Suppressor macrophage treated with lipopolysaccharide for 1 hour (primary cell): ENCODE results near the gene OTOP2.
A peak's percentile ranks its signal among the peaks of the same experiment; 100 is the strongest.
"Not testable (repeated sequence)": the region's sequence is repeated elsewhere in the genome, so short reads cannot be mapped to it uniquely, and the experiment has no call there.

Source experiments
- DNase-seq, 3 donors: peaks; one replicate each; pipeline ENCODE4 v3.0.0-alpha.2; 2020 to 2022

Gene OTOP2

GRCh38 chr17:74953134-74953687 lies 29.1 kb downstream of the OTOP2 start:
- DNase-seq, result no peak

DNA sequence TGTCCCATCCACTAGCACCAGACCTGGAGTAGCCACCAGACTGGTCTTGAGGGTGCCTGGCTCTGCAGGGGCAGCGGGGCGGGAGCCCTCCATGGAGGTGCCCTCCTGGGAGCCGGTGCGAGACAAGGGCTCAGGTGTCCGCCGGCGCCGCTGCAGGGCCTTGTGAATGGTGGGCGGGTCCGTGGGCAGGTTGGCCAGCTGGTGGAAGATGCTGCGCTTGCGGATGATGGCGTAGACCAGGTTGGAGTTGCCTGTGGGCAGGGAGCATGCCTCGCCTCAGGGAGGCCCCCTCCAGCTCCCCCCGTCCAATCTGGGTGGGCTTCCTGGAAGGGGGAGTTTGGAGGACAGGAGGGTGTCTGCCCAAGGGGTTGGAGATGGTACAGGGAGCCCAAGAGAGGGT lies 30.0 kb downstream of the OTOP2 start:
- DNase-seq, result no peak

GRCh38 chr17:74954665-74955421 lies 30.8 kb downstream of the OTOP2 start:
- DNase-seq, result peak in 1 of 3 donors; percentile 32

DNA sequence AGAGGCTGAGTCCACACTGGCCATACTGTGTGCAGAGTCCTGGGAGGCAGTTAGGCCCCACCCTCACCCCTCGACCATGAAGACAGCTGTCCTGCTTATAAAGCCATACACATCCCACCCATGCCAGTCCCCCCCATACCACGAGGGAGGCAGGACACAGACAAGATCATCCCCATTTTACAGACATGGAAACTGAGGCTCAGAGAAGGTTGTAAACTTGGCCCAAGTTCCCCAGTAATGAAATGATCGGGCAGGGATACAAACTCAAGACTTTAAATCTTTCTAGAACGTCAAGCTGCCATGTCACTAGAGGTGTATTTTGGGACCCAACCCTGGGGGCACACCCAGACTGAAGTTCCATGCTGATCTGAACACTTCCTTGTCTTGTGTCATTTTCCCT lies 32.0 kb downstream of the OTOP2 start:
- no peak for DNase-seq

DNA sequence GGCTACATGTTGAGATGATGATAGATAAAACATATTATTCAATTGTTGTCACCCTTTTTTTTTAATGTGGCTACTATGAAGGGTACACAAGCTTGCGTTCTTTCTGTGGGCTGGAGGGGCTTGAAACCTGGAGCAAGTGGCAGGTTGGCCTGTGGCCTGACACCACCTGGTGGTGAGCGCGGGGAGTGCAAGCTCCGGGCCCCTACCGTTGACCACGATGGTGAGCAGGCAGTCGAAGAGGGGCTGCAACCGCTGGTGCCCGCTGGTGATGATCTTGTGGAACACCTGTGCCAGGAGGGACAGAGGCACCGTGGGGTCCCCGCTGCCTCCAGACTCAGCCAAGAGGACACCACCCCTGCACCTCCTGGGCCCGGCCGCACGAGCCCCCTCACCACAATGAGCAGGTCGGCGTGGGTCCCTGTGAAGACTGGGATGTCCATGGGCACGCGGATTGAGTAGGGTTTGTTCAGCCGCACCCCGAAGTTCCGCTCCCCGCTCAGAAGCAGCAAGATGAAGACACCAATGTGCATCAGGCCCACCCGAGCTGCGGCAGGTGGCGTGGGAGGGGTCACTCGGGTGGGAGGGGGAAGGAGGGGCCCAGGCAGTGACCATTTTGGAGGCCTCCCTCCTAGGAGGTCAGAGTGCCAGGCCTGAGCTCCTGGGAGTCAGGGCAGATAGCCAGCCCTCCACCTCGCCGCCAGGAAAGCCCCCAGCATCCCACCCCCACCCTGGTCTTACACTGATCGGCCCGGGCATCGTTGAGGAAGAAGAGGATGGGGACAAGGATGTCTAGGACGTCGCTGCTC lies 34.1 kb downstream of the OTOP2 start:
- DNase-seq, result peak; percentile 77 to 88 (median 81)

DNA sequence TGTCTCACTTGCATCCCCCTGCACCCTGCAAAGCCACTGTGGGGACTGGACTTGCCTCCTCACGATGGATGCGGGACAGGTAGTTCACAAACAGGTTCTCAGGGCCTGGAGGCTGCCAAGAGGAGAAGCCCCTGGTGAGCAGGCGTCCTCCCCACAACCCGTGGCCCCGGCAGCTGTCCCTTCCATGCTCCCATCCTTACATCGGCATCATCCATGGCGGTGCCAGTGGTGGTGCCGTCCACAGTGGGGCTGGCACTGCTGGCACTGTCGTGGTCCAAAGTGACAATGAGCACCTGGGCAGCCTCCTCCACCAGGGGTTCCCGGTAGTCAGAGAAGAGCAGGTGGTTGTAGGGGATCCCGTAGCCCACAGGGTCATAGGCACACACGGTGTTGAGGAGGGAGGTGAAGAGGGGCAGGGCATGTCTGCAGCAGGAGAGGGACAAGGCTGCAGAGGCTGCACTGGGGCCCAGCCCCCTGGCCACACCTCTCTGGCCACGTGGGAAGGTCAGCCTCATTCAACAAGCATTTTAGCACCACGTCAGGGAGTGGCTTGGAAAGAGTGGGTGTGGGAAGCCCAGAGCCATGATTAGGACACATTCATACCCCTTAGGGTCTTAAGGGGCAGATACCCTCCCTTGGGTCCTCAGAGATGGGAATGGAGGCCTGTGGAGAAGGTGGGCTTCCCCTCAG lies 35.9 kb downstream of the OTOP2 start:
- peak in 2 of 3 donors; percentile 31 to 33 for DNase-seq

GRCh38 chr17:74960570-74961342 lies 36.7 kb downstream of the OTOP2 start:
- DNase-seq, result peak; percentile 36 to 69 (median 37)

DNA sequence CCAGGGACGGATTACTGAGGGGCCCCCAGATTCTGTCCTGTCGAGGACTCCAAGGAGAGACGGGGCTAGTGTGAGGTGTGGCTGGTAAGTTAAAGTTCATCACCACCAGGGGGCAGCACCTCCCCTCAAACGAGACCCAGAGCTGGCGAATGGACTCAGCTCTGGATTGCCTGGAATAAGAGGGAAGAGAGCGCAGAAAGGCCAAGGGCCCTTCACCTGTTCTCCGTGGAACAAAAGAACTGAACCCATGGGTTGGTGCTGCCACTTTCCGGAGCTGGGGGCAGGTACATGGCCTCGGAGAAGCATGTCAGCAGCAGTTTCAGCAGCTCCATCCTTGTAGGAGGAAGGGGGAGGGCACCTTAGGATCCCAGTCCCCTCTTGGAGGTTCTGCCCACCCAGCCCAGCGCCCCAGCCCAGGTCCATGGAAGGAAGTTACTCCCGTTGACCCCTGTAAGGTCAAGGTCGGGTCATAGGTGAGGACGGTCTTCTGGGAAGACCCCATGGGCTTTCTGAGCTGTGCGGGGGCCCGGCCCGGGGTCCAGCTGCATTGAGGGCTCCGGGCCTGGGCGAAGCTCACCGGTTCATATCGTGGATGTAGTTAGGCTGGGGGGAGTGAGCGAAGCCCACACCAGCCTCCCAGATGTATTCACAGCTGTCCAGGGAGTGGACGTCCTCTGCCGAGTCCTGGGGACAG lies 37.7 kb downstream of the OTOP2 start:
- peak; percentile 86 to 95 (median 94) for DNase-seq

GRCh38 chr17:74962622-74963394 lies 38.7 kb downstream of the OTOP2 start:
- DNase-seq, result no peak

- no peak for DNase-seq
Measured at GRCh38 chr17:74963656-74964055, 39.6 kb downstream of the OTOP2 start.

DNA sequence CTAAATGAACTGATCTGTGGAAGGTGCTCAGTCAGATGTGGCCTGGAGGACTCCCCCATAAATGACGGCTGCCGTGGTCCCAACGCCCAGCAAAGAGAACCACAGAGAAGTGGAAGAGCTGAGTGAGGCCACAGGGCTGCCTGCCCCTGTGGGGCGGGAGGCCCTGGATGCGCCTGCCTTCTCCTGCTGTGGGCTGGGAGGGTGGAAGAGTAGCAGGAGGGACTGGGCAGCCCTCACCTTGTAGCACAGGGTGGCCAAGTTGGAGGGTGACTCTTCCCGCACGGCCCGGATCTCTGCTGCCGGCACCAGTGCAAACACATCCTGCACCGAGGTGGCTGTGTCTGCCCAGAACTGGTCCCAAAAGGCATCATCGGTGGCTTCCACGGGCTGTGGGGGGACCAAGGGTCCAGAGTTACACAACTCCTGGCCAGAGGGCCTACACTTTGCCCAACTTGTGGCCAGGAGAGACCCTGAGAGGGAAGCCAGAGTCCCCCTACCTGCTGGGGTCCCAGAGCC lies 40.2 kb downstream of the OTOP2 start:
- no peak for DNase-seq

DNA sequence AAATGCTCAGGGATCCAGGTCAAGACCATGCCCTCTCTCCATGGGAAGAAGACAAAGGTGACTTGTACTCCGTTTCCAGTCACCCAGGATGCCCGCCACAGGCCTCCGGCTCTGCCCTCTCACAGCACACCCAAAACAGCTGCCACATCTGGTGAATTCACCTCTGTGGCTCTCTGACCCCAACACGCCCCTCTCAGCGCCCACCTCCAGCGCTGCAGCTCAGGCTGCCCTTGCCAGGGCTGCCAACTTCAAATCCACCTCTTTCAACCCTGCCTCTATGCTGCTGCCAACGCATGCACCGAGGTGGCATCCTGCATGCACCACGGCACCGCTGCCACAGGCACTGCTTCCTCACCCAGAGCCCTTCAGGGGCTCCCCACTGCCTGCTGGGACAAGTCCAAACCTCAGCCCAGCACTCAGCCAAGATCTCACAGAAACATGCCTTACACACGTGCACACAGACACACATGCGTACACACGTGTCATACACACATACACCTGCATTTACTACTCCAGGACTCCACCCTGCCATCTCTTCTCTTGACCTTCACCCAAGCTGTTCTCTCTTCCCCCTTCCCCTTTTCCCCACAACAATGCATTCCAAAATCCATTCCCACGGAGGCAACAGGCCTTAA lies 41.0 kb downstream of the OTOP2 start:
- DNase-seq, result no peak

DNA sequence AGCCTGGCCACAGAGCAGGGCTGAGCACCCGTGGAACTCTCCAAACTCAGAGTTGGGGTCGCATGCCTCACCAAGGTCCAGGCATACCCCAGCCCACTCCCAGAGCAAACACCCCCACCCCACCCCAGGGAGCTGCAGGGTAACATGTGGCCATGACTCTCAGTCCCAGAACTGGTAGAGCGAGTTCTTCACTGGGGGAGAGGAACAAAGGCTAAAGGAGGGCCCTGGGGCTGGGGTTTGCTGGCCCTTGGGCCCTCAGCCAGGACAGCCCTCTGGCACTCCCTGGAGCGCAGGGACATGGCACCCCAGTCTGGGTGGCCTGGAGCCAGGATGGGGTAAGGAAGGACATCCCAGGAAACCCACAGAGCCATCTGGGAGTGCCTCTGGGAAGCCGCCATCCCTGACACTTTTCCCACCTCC lies 44.3 kb downstream of the OTOP2 start:
- no peak for DNase-seq

DNA sequence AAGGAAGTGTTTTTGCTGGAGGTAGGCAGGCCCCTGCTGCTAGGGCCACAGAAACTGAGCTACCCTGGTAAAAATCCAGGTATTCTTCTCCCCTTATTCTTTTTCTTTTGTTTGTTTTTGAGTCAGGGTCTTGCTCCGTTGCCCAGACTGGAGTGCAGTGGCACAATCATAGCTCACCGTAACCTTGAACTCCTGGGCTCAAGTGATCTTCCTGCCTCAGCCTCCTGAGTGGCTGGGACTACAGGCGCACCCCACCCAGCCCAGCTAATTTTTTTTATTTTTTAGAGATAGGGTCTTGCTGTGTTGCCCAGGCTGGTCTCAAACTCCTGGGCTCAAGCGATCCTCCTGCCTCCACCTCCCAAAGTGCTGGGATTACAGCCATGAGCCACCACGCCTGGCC lies 45.4 kb downstream of the OTOP2 start:
- DNase-seq, result not testable (repeated sequence)

GRCh38 chr17:74970395-74970794 lies 46.3 kb downstream of the OTOP2 start:
- no peak for DNase-seq

- no peak for DNase-seq
Measured at GRCh38 chr17:74971069-74971841, 47.2 kb downstream of the OTOP2 start.

GRCh38 chr17:74971842-74972106 lies 47.7 kb downstream of the OTOP2 start:
- no peak for DNase-seq

DNA sequence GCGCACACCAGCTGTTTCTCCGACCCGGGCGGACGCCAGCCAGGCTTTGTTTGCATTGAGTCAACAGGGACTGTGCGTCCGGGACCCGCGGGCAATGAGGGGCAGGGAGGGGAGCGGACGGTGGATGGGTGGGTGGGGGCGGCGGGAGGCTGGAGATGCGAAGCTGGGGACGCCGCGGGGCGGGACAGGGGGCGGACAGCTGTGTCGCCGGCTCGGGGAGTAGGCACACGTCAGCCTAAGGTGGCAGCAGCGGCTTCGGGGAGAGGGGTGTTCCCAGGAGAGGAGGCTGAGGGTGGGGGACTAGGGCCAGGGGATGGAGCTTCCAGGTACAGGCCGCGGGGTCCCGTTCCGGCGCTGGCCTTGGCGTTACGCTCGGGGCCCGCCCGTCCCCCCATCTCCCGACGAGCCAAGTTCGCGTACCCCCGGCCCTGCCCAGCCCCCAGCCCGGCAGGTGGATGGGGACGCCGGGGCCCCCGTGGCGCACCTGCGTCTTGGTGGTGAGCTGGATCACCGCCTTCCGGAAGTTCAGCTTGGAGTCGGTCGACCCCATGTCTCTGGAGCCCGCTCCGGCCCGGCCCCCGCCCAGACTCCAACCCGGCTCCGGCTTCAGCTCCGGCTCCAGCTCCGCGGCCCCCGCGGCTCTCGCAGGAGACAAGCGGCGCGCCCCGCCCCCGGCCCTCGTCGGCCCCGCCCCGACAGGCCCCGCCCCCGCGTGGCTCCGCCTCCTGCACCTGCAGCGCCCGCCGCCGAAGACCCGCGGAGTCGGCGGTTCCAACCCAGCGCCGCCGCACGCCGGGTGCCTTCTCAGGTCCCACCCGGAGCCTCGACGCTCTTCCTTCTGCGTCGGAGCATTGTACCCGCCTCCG lies 48.3 kb downstream of the OTOP2 start, which contains the start of gene HID1:
TSS of gene HID1 (minus strand) at position 653 of the 866 bp plus-strand sequence. CDS start at position 550, 103 bp downstream.
- DNase-seq, result peak in 2 of 3 donors; percentile 50 to 72

DNA sequence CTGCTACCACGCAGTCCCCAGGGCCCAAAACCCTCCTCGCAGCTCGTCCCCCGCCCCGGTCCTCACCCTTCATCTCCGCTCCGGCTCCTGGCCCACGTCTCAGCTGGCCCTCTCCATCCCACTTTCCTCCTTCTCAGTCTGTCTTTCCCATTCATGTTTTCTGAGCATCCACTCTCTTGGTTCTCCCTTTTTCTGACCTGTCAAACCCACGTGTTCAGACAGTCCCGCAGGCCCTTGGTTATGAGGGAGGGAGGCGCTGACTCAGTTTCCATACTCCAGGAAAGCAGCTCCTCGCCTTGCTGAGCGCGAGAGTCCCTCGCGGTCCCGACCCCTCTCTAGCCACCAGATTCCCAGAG lies 48.9 kb downstream of the OTOP2 start:
- DNase-seq, result no peak
